ENCODE data around the gene HDDC3. TPM values are rescaled to one million over a fixed set of nuclear protein-coding genes. Genes with fewer than 3 reads are reported as not detected.
"Not testable (repeated sequence)": the region's sequence is repeated elsewhere in the genome, so short reads cannot be mapped to it uniquely, and the experiment has no call there.

HDDC3 gene
- total RNA-seq, 1 donor from 2014 or later: 9.5 TPM

DNA sequence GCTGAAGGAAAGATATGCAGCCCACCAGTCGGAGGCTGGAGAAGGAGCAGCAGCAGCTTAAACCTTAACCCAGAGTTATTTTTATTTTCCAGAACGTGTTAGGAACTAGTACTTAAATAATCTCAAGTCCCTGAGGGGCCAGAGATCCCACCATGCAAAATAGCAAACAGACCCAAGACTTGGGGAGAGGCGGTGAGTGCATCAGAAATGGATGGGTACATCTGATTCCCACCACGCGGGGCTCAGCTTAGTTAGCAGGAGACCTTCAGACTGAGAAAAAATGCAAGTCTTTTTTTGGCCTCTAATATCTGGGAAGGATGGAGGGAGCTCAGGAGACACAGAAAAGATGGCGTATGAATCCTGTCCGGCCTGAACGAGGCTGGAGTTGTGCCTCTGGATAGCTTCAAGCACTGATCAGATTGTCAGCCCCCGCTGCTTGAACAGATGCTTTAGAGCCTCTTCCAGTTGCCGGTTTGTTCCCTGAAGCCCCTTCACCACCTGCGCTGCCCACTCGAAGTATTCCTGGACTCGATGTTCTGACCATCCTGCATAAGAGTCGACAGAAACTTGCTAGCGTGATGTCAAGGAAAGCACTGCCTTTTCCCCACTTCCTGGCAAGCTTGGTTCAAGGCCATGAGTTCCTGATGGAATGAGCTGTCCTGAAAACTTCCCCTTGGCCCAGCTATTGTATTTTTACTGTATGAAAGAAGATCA lies 1.3 kb downstream of the HDDC3 start:
- Mint-ChIP-seq H3K4me3 (ENCODE audit: unreplicated experiment) (peak overlapping the region; percentile 84), H3K27me3 (ENCODE audit: unreplicated experiment) (no peaks in the 10 kb centered on the region), H3K4me1 (ENCODE audit: unreplicated experiment) (peaks cover 24% of the 10 kb centered on the region), H3K36me3 (ENCODE audit: unreplicated experiment) (no peaks in the 10 kb centered on the region), H3K27ac (ENCODE audit: unreplicated experiment) (no peak overlapping the region), H3K9me3 (ENCODE audit: unreplicated experiment) (no peaks in the 10 kb centered on the region)
- TF ChIP-seq, protein P1, sequence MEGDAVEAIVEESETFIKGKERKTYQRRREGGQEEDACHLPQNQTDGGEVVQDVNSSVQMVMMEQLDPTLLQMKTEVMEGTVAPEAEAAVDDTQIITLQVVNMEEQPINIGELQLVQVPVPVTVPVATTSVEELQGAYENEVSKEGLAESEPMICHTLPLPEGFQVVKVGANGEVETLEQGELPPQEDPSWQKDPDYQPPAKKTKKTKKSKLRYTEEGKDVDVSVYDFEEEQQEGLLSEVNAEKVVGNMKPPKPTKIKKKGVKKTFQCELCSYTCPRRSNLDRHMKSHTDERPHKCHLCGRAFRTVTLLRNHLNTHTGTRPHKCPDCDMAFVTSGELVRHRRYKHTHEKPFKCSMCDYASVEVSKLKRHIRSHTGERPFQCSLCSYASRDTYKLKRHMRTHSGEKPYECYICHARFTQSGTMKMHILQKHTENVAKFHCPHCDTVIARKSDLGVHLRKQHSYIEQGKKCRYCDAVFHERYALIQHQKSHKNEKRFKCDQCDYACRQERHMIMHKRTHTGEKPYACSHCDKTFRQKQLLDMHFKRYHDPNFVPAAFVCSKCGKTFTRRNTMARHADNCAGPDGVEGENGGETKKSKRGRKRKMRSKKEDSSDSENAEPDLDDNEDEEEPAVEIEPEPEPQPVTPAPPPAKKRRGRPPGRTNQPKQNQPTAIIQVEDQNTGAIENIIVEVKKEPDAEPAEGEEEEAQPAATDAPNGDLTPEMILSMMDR (IDR thresholded peaks at IDR 0.05): no peak
- no peak for DNase-seq (ENCODE audit: extremely low spot score, unreplicated experiment)

DNA sequence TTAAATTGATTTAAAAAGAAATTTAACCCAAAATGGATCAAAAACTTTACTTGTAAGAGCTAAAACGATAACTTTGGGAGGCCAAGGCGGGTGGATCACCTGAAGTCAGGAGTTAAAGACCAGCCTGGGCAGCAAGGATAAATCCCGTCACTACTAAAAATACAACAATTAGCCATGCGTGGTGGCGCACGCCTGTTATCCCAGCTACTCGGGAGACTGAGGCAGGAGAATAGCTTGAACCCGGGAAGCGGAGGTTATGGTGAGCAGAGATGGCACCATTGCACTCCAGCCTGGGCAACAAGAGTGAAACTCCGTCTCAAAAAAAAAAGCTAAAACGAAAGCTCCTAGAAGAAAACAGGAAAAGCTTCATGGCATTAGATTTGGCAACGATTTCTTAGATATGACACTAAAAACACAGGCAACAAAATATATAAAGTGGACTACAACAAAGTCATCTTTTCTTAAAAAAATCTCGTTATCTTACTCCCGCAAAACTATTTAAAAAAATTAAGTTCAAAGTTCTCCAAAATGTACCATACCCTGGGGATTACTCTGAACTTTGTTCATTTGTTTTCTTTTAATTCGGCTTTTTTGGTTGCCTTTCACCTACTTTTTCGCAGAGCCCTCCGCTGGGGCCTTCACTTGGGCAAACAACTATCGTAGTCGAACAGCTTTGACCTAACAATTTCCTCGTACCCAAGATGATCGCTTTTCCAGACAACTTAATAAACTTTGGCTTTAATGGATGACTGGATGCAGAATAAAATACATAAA lies 2.9 kb downstream of the HDDC3 start:
- H3K27ac Mint-ChIP-seq (ENCODE audit: unreplicated experiment): no peak overlapping the region
- H3K9me3 Mint-ChIP-seq (ENCODE audit: unreplicated experiment): no peaks in the 10 kb centered on the region
- no peaks in the 10 kb centered on the region for H3K27me3 Mint-ChIP-seq (ENCODE audit: unreplicated experiment)
- TF ChIP-seq, protein P1 (IDR thresholded peaks at IDR 0.05): no peak
- H3K4me1 Mint-ChIP-seq (ENCODE audit: unreplicated experiment): peaks cover 15% of the 10 kb centered on the region
- DNase-seq (ENCODE audit: extremely low spot score, unreplicated experiment): no peak
- no peak overlapping the region for H3K4me3 Mint-ChIP-seq (ENCODE audit: unreplicated experiment)
- no peaks in the 10 kb centered on the region for H3K36me3 Mint-ChIP-seq (ENCODE audit: unreplicated experiment)

DNA sequence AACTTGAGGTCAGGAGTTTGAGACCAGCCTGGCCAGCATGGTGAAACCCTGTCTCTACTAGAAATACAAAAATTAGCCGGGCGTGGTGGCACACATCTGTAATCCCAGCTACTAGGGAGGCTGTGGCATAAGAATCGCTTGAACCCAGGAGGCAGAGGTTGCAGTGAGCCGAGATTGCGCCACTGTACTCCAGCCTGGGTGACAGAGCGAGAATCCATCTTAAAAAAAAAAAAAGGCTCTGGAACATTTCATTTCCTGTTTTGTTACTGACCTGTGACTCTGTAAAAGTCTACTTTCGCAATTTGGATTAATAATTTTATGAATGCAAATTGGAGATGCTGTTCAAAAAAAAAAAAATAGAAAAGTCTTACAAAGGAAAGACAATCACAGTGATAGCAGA lies 4.2 kb downstream of the HDDC3 start:
- H3K36me3 Mint-ChIP-seq (ENCODE audit: unreplicated experiment); H3K27me3 Mint-ChIP-seq (ENCODE audit: unreplicated experiment); DNase-seq (ENCODE audit: extremely low spot score, unreplicated experiment); H3K27ac Mint-ChIP-seq (ENCODE audit: unreplicated experiment); H3K4me3 Mint-ChIP-seq (ENCODE audit: unreplicated experiment); H3K9me3 Mint-ChIP-seq (ENCODE audit: unreplicated experiment): not testable (repeated sequence)
- peaks cover 11% of the 10 kb centered on the region for H3K4me1 Mint-ChIP-seq (ENCODE audit: unreplicated experiment)

DNA sequence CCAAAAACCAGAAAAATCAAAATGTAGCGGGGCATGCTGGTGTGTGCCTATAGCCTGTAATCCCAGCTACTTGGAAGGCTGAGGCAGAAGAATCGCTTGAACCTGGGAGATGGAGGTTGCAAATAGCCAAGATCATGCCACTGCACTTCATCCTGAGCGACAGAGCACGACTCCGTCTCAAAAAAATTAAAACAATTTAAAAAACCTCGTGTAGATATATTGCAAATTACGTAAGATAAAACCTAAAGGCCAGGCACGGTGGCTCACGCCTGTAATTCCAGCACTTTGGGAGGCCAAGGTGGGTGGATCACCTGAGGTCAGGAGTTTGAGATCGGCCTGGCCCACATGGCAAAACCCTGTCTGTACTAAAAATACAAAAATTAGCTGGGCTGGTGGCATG lies 5.6 kb downstream of the HDDC3 start:
- H3K4me1 Mint-ChIP-seq (ENCODE audit: unreplicated experiment); H3K36me3 Mint-ChIP-seq (ENCODE audit: unreplicated experiment); DNase-seq (ENCODE audit: extremely low spot score, unreplicated experiment); H3K9me3 Mint-ChIP-seq (ENCODE audit: unreplicated experiment); H3K4me3 Mint-ChIP-seq (ENCODE audit: unreplicated experiment); H3K27me3 Mint-ChIP-seq (ENCODE audit: unreplicated experiment); H3K27ac Mint-ChIP-seq (ENCODE audit: unreplicated experiment): not testable (repeated sequence)

DNA sequence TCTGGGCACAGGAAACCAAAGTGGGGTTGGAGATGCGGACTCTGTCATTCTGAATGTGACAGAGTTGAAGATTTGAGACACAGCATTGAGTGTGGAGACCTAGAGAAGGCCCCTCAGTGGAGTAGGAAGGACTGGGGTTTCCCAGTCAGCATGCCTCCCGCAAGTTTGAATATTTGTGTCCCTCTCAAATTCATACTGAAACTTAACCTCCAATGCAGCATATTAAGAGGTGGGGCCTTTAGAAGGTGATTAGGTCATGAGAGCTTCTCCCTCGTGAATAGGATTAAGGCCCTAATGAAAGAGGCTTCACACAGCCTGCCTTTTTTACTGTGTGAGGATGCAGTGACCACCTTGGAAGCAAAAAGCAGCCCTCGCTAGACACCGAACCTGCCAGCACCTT lies 8.0 kb downstream of the HDDC3 start:
- H3K27me3 Mint-ChIP-seq (ENCODE audit: unreplicated experiment): no peaks in the 10 kb centered on the region
- H3K9me3 Mint-ChIP-seq (ENCODE audit: unreplicated experiment): no peaks in the 10 kb centered on the region
- TF ChIP-seq, protein P1 (IDR thresholded peaks at IDR 0.05): no peak
- no peak overlapping the region for H3K27ac Mint-ChIP-seq (ENCODE audit: unreplicated experiment)
- H3K4me1 Mint-ChIP-seq (ENCODE audit: unreplicated experiment): no peaks in the 10 kb centered on the region
- peaks cover 11% of the 10 kb centered on the region for H3K36me3 Mint-ChIP-seq (ENCODE audit: unreplicated experiment)
- no peak for DNase-seq (ENCODE audit: extremely low spot score, unreplicated experiment)
- H3K4me3 Mint-ChIP-seq (ENCODE audit: unreplicated experiment): no peak overlapping the region

DNA sequence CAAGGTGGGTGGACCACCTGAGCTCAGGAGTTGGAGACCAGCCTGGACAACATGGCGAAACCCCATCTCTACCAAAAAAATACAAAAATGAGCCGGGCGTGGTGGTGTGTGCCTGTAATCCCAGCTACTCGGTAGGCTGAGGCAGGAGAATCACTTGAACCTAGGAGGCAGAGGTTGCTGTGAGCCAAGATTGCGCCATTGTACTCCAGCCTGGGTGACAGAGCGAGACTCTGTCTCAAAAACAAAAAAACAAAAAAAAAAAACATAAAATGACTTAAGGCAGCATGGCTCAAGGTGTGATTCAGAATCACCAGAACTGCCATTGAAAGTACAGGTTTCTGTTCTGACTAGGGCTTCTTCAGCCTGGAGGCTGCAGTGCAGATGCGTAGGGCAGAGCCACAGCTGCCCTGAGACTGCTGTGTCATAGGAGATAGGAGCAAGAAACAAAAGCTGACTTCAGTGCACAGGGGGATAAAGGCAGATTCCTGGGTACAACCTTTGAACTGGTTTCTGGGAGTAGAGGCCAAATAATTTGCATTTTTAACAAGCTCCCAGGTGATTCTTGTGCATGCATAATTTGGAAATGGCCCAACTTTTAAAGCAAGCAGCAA lies 9.5 kb downstream of the HDDC3 start:
- peaks cover 19% of the 10 kb centered on the region for H3K36me3 Mint-ChIP-seq (ENCODE audit: unreplicated experiment)
- H3K9me3 Mint-ChIP-seq (ENCODE audit: unreplicated experiment); H3K4me3 Mint-ChIP-seq (ENCODE audit: unreplicated experiment); H3K27me3 Mint-ChIP-seq (ENCODE audit: unreplicated experiment); H3K4me1 Mint-ChIP-seq (ENCODE audit: unreplicated experiment); DNase-seq (ENCODE audit: extremely low spot score, unreplicated experiment): not testable (repeated sequence)
- peak overlapping the region; percentile 47 for H3K27ac Mint-ChIP-seq (ENCODE audit: unreplicated experiment)

All from osteocyte (in vitro differentiated cells).